Stimulated activated CD4-positive, alpha-beta T cell treated with anti-CD3 and anti-CD28 coated beads, Interleukin-15, amount 100 ng/mL, for 48 hours (primary cell): Measurements from ENCODE around the gene ZPR1.
"Not testable (repeated sequence)": the region's sequence is repeated elsewhere in the genome, so short reads cannot be mapped to it uniquely, and the experiment has no call there.

Source experiments
- DNase-seq, 2 donors: peaks; one replicate each; pipeline ENCODE4 v3.0.0-alpha.2; 2020; ENCODE audit warnings: low read depth in 2 of 2

Gene ZPR1

DNA sequence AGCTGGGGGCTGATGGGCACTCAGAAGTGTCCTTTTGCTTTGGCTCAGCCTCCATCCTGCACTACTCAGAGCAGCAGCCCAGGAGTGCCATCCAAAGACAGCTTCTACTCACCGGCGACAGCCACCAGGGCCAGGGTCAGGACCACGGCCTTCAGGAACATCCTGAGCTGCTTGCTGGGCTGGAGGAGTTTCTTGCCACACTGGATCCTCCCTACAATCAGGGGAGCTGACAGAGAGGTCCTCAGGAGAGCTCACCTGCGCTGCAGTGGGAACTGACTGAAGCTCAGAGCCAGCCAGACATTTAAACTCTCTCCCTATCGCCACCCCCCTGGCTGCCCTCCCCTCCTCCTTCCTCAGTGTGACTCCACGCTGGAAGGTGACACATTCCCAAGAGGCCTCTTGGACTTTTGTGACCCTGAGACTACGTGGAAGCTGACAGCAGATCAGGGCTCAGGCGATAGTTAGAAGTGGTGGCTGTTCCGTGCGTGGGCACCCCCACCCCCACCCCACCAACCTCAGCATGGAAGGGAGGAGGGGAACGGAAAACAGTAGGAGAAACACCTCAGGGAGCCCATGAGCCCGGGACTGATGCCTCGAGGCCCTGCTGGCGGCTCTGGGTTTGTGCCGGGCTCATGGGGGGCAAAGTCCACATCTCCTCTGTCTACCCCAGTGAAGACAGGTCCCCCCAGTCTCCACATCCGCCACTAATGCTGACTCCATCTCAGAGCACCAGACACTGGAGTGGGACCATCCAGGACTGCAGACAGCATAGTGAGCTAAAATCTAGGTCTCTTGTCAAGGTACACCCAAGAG lies 35.4 kb upstream of the ZPR1 start, which contains the start of gene APOA4:
Gene APOA4 (minus strand): TSS at position 274 of the 813 bp plus-strand sequence. CDS start 113 bp downstream, at position 161.
- DNase-seq, result no peak

DNA sequence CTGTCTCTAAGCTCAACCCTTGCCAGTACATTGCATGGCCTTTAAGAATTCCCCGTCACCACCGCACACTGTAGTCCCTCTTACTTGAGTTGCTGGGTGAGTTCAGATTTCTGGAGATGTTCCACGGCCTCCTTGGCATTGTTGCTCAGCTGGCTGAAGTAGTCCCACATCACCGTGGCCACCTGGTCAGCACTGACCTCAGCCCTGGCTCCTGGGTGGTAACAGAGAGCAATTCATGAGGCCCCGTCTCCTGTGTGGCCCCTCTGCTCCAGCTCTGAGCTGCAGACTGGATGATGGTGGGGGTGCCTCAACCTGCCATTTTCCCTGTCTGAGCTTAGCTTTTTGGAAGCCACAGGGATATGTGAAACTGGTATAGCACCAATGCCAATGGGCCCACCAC lies 34.8 kb upstream of the ZPR1 start:
- DNase-seq, result no peak

DNA sequence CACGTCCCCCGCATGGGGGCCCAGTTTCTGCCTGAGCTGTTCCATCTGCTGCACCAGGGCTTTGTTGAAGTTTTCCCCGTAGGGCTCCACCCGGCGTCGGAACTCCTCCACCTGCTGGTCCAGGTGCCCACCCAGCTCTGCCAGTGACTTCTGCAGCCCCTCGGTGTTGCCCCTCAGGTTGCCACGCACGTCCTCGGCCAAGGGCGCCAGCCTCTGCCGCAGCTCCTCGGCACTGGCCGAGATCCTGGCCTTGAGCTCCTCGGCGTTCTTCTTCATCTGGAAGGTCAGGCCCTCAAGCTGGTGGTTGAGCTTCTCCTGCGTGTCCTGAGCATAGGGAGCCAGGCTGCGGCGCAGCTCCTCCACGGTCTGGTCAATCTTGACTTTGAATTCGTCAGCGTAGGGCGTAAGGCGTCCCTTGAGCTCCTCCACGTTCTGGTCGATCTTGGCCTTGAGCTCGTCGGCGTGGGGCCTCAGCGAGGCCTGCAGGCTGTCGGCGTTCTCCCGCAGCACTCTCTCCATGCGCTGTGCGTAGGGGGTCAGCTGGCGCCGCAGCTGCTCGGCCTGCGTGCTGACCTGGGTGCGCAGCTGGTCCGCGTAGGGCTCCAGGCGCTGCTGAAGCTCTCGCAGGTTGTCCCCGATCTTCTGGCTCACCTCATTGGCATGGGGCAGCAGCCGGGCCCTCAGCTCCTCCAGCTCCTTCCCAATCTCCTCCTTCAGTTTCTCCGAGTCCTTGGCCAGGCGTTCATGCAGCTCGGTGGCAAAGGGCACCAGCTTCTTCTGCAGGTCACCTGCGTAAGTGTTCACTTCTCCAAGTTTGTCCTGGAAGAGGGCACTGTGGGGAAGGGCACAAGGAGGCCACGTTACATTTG lies 33.5 kb upstream of the ZPR1 start:
- DNase-seq, result no peak

DNA sequence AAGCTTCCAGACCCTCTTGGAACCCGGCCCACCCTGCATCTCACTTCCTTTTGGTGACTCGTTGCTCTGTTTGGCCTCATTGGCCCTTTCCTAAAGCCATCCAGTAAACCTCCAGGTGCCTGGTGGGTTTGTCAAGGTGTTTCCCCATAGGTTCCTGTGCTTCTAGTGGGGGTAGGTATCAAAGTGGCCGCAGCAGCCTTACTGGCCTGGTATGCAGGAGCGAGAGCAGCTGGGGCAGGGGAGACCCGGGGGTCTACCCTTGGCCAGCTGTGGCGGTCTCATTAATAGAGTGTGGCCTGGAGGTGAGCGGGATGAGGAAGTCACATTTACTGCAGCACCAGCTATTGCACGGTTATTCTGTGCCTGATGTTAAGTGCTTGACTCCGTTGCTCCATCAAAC lies 31.2 kb upstream of the ZPR1 start:
- DNase-seq, result no peak

DNA sequence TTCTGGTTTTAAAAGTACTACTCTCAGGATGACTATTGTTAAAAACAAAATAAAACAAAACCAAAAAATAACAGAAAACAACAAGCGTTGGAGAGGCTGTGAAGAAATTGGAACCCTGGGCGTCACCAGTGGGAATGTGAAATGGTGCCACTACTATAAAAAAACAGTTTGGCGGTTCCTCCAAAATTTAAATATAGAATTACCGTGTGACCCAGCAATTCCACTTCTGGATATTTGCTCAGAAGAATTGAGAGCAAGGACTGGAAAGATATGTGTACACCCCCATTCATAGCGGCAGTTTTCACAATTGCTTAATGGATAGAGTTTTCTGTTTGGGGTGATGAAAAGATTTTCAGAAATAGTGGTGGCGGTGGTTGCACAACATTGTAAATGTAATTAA lies 26.7 kb upstream of the ZPR1 start:
- no peak for DNase-seq

DNA sequence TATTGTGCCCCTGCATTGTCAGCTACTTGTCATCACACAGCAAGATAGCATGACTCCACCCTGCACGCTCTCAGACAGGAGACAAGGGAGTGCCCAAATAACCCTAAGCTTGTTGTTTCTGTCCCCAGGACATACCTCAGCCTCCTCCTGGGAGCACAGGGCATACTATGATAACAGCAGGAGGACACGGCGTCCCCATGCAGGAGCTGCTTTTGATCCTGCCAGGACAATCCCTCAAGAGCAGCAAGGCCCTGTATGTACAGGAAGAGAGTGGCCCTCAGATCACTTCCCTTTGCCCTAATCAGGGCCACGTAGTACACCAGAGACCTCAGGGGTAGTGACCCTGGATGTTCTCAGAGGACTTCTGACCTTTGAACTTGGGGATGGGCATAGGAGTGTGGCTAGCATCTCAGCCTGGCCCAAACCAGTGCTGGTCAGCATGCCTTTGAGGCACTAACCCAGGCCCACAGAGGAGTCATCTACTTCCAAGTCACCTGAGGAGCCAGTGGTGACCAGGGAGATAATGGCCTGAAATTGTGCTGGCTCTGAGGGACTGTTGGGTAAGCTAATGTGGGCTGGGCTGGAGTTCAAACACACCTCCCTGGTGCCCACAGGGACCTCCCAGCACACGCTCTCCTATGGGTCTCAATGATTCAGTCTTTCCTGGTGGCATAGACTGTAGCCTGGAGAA lies 26.1 kb upstream of the ZPR1 start:
- DNase-seq, result no peak

DNA sequence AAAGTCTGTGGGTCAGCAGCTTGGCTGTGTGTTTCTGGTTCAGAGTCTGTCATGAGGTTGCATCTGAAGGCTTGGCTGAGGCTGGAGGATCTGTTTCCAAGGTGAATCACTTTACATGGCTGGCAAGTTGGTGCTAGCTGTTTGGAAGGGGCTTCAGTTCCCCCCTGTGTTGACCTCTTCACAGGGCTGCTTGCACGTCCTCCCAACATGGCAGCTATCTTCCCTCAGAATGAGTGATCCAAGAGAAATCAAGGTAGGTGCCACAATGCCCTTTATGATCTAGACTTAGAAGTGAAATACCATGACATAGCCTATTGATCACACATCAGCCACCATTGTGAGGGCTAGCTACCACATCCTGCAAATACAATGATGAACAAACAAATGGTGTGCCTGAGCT lies 25.3 kb upstream of the ZPR1 start:
- DNase-seq, result no peak

DNA sequence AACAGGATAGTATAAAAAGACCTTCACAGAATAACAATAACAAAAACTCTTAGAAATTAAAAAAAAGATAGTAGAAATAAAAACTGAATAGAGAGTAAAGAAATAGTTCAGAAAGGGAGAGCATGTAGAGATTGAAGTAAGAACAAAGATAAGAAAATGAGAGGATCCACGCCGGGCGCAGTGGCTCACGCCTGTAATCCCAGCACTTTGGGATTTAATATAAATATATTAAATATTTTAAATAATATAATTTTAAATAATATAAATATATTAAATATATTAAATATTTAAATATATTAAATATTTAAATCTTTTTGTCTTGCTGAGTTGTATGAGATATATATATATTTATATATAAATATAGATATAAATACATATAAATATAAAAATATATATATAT lies 24.3 kb upstream of the ZPR1 start:
- no peak for DNase-seq

DNA sequence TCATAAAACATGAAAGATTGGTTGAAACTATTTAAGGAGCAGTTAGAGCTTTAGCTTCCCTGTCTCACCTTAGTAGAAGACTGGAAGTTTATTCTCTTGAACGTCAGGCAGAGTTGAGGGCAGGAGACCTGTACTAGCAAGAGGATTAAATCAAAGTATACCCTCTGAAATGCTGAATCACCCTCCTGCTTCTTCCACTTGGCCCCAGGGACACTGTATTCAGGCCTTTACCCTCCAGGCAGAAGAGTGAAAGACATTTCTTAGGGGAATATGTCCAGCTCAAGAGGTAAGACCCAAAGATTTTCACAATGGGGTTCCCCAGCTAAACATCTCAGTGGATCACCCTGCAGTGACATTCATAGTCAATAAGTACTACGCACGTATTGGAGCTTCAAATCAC lies 23.4 kb upstream of the ZPR1 start:
- no peak for DNase-seq

DNA sequence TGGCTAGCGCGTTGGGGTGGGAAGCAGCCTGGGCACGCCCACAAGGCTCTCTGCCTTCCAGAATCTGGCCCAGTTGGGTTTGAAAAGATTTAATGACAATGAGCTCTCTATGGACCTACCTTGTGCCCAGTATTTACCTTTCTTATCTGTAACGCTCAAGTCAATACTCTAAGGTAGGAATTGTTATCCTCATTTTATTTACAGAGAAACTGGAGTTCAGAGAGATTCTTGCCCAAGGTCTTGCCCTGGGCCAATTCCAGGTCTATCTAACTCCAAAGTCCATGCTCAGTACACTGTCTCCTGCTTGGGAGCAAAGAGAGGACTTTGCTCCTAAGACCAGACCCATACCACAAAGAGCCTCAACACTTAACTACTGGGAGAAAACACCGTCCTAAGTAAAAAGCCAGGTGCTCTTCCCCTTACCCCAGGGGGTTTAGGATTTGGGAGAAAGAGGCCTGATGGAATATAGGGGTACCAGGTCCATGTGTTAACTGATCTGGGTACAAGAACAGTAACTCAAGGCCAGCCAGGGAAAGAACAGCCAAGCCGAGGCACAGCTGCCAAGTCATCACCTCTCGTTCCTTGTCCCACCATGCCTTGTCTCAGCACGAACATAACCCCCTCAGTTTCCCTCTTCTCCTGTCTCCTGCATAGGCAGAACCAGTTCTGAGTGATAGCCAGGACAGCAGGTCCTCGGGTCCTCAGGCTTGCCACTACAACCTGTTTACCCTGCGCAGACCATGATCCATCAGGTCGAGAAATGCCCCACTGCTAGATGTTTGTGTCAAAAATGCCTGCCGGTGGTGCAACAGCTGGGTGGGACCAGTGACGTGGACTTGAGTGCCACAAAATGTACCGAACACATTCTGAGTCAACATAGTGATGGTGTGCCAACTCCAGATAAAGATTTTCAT lies 20.7 kb upstream of the ZPR1 start:
- DNase-seq, result no peak

DNA sequence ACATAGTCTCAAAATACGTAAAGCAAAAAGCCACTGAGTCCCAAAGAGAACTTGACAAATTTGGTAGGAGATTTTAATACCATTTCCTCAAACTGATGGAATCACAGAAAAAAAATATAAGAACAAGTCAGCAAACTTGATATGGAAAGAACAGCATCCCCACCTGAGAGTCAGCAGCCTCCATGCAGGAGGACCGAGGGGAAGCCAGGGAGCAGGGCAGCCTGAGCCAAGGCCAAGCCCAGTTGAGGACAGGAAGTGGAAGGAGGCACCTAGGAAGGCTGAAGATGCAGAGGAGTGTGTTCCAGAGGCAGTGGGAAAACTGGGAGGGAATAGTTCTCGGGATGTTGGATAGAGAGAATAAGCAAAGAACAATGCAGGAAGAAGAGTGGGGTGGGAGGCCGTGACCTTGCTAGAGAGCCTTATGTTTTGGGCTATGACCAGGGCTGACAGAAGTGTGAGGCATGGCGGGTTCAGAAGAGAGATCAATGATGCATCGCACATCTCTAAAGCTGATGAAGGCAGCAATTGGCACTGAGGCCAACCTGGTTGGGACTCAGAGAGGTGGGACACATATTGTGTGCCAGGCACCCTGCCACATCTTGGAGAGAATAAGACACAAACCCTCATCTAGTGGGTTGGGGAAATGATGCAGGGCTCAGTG lies 19.9 kb upstream of the ZPR1 start:
- no peak for DNase-seq

DNA sequence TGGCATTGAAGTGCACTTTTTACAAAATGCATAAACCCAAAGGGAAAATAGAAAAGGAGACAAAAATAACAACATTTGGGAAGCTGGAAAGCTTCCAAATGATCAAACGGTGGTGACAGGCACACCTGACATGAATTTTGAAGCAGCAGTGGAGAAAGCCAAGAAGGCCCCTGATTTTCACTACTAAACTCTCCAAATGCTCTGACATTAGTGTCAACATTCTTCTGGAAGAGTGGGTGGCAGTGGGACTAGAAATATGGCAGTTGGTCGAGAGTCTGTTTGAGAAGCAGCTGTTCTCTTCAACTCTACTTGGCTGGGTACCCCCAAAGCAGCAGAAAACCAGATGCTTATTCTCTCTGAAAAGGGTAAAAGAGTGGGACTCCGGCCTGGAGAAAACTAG lies 16.2 kb upstream of the ZPR1 start:
- no peak for DNase-seq

DNA sequence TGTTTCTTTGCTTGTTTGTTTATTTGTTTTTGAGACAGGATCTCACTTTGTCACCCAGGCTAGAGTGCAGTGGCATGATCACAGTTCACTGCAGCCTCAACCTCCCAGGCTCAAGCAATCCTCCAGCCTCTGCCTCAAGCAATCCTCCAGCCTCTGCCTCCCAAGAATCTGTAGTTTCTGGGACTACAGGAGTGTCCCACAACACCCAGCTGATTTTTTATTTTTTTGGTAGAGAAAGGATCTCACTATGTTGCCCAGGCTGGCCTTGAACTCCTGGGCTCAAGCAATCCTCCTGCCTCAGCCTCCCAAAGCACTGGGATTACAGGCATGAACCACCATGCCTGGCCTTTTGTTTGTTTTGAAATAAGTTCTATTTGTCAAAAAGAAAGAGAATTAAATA lies 13.8 kb upstream of the ZPR1 start:
- not testable (repeated sequence) for DNase-seq

DNA sequence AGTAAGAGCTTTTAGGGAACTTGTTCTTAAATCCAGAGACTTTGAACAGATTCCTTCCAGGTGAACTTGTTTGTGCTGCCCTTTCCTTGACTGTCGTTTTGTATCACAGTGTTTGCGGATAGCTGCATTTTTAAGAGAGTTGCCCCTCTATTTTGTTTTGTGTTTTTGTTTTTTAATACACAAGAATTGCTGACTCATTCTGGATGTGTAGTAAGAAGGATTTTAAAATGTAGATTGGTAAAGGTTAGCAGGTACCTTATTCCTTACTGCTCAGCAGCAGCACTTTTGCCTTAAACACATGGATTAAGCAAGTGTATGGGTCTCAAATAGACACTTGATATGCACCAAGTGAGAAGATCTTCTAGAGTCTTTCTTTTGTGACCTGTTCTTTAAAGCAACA lies 12.8 kb upstream of the ZPR1 start:
- no peak for DNase-seq

DNA sequence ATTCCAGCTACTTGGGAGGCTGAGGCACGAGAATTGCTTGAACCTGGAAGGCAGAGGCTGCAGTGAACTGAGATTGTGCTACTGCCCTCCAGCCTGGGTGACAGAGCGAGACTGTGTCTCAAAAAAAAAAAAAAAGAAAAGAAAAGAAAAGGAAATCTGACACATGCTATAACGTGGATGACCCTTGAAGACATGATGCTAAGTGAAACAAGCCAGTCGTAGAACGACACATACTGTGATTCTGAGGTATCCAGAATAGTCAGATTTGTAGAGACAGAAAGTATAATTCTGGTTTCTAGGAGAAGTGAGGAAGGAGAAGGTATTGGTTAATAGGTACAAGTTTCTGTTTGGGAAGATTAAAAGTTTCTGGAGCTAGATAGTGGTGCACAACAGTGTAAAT lies 10.5 kb upstream of the ZPR1 start:
- DNase-seq, result no peak

DNA sequence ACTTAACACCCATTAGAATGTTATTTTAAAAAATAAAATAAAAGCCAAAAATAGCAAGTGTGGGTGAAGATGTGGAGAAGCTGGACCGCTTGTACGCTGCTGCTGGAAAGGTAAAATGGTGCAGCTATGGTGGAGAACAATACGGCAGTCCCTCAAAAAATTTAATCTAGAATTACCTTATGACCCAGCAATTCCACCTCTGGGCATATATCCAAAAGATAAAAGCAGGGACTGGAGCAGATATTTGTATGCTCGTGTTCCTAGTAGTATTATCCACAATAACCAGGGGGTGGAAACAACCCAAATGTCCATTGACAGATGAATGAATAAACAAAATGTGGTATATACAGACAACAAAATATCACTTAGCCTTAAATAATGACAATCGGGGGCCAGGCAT lies 10.0 kb upstream of the ZPR1 start:
- DNase-seq, result no peak

DNA sequence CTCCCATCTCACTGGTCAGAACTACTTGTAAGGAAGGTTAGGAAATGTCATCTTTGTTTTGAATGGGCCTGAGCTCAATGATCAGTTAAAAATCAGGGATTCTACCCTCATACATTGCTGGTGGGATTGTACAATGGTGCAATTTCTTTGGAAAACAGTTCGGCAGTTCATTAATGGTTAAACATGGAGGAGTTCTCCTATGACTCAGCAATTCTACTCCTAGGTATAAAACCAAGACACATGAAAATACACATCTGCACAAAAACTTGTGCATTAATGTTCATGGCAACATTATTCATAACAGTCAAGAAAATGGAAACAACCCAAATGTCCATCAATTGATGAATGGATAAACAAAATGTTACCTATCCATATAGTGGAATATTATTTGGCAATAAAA lies 8.7 kb upstream of the ZPR1 start:
- no peak for DNase-seq

DNA sequence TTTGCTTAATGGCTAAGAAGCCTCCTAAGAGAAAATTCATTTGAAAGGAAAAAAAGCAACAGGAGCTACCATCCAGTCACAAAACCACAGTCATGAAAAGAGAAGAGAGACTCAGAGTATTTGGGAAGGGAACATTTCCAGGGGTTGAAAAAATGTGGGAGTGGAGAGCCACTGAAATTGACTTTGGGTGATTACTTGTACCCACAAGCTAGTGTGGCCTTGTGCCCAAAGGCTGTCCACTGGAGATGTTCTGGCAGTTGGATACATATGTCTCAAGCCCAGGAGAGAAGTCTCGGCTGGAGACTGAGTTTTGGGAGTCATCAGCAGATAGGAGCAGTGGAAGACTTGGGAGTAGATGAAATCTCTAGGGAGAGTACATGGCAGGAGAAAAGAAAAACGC lies 7.0 kb upstream of the ZPR1 start:
- no peak for DNase-seq

DNA sequence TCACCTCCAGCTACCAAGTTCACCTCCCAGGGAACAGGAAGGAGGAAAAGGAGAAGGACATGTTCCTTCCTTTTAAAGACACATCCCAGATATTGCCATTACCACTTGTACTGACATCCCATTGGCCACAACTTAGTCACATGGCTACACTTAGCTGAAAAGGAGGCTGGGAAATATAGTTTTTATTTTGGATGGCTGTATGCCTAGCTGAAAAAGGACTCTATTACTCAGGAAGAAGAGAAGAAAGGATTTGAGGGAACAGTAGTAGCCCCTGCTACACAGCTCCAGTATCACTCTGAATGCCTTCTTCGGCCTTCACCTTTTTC lies 5.9 kb upstream of the ZPR1 start:
- no peak for DNase-seq

DNA sequence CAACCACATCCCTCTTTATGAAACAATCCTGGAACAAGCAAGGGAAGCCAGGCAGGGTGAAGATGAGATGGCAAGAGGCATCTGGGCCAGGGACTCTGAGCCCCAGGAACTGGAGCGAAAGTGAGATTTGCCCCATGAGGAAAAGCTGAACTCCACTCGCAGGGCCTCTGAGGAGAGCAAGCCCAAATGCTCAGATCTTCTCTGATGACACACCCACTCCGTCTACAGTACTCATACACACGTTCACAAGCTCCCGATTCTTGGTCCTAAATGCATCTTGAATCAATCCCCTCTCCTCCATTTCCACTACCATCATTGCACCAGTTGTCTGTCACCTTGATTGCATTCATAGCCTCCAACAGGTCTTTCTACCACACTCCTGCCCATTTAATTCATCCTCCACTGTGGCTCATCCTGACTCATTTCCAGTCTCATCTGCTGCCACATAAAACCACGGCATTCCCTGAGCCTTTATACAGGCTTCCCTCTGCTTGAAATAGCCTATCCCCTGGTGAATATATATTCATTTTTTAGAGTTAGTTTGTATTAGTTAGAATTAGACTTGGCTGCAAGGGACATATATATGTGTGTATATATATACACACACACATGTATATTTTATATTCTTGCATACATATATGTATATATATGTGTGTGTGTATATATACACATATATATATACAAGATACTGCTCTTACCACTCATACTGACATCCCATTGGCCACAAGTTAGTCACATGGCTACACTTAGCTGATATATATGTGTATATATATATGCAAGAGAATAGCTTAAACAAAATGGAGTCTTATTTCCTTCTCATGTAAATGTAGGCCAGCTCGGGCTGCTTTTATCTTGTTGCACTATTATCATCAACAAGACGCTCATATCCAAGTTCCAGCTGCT lies 5.3 kb upstream of the ZPR1 start:
- no peak for DNase-seq
